ENCODE data around the gene OMA1.
"Not testable (repeated sequence)": the region's sequence is repeated elsewhere in the genome, so short reads cannot be mapped to it uniquely, and the experiment has no call there.

Gene OMA1

DNA sequence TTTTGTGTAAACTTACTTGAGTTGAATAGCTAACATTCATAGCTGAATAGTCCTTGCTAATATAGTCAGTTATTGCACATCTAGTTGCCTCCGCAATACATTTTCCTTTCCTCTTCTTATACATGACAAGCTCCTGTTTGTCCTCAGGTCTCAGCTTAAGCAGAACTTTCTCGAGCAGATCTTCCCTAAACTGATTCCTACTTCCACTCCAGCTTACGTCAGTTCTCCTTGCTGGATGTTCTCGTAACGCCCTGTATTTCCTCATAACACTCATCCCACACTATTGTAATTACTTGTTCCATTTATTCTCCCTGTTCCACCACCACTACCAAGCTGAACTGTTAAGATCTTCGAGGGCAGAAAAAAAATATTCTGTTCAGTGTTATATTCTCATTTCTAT, 15.1 kb upstream of the OMA1 start:
- H3K36me3 ChIP-seq (ENCODE audit: insufficient read depth, low read length), result no peaks in the 10 kb centered on the region
- H3K4me1 ChIP-seq (ENCODE audit: insufficient read depth, low read length, poor library complexity, severe bottlenecking), result no peaks in the 10 kb centered on the region
- no peak for TF ChIP-seq EZH2phosphoT487 (IDR thresholded peaks at IDR 0.05; ENCODE audit: borderline replicate concordance)
- TF ChIP-seq, protein P1, sequence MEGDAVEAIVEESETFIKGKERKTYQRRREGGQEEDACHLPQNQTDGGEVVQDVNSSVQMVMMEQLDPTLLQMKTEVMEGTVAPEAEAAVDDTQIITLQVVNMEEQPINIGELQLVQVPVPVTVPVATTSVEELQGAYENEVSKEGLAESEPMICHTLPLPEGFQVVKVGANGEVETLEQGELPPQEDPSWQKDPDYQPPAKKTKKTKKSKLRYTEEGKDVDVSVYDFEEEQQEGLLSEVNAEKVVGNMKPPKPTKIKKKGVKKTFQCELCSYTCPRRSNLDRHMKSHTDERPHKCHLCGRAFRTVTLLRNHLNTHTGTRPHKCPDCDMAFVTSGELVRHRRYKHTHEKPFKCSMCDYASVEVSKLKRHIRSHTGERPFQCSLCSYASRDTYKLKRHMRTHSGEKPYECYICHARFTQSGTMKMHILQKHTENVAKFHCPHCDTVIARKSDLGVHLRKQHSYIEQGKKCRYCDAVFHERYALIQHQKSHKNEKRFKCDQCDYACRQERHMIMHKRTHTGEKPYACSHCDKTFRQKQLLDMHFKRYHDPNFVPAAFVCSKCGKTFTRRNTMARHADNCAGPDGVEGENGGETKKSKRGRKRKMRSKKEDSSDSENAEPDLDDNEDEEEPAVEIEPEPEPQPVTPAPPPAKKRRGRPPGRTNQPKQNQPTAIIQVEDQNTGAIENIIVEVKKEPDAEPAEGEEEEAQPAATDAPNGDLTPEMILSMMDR (conservative IDR thresholded peaks at IDR 0.05; ENCODE audit: low read length), result no peak
- H3K9me2 ChIP-seq (replicated peaks; ENCODE audit: low read depth, low read length), result no peaks in the 10 kb centered on the region
- H3K4me2 ChIP-seq (ENCODE audit: low read depth, low read length, poor library complexity, severe bottlenecking), result no peak overlapping the region
- no peak overlapping the region for H2AFZ ChIP-seq (ENCODE audit: low read length)
- no peaks in the 10 kb centered on the region for H3F3A ChIP-seq (ENCODE audit: low read depth)
- H3K27me3 ChIP-seq (ENCODE audit: insufficient read depth, low read length, poor library complexity, severe bottlenecking), result no peaks in the 10 kb centered on the region
- no peak overlapping the region for H3K9ac ChIP-seq (ENCODE audit: low read depth, low read length, poor library complexity, severe bottlenecking)
- H3K9me3 ChIP-seq (ENCODE audit: insufficient read depth, low read depth, low read length), result peaks cover 2% of the 10 kb centered on the region; the same call in 1 of the 2 replicates
- H4K20me1 ChIP-seq (ENCODE audit: insufficient read depth, low read length, poor library complexity, severe bottlenecking), result no peaks in the 10 kb centered on the region
- no peaks in the 10 kb centered on the region for H3K79me2 ChIP-seq (ENCODE audit: insufficient read depth, low read length)
- H3K4me3 ChIP-seq (ENCODE audit: low read length, poor library complexity, severe bottlenecking), result no peak overlapping the region

DNA sequence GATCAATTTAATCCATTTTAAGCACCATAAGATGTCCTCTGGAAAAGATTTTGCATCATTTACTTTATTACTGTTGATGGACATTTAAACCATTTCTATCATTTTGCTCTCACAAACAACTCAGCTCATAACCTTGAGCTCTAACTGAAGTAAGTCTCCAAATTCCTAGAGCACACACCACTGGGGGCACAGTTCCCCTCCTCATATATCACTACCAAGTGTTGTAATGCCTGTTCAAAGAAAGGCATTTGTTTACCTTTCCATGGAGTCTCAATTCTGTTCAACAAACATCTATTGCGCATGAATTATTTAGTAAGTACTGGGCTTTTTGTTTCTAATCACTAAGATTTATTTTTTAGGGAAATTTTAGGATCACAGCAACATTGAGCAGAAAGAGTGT, 8.9 kb upstream of the OMA1 start:
- H3F3A ChIP-seq (ENCODE audit: low read depth), result no peaks in the 10 kb centered on the region
- peaks cover 2% of the 10 kb centered on the region; the same call in 1 of the 2 replicates for H3K9me3 ChIP-seq (ENCODE audit: insufficient read depth, low read depth, low read length)
- H4K20me1 ChIP-seq (ENCODE audit: insufficient read depth, low read length, poor library complexity, severe bottlenecking), result no peaks in the 10 kb centered on the region
- H3K9ac ChIP-seq (ENCODE audit: low read depth, low read length, poor library complexity, severe bottlenecking), result no peak overlapping the region
- no peaks in the 10 kb centered on the region for H3K9me2 ChIP-seq (replicated peaks; ENCODE audit: low read depth, low read length)
- H3K79me2 ChIP-seq (ENCODE audit: insufficient read depth, low read length), result no peaks in the 10 kb centered on the region
- H3K36me3 ChIP-seq (ENCODE audit: insufficient read depth, low read length), result no peaks in the 10 kb centered on the region
- no peaks in the 10 kb centered on the region for H3K4me1 ChIP-seq (ENCODE audit: insufficient read depth, low read length, poor library complexity, severe bottlenecking)
- no peaks in the 10 kb centered on the region for H3K27me3 ChIP-seq (ENCODE audit: insufficient read depth, low read length, poor library complexity, severe bottlenecking)
- H3K4me3 ChIP-seq (ENCODE audit: low read length, poor library complexity, severe bottlenecking), result no peak overlapping the region
- TF ChIP-seq, protein P1 (conservative IDR thresholded peaks at IDR 0.05; ENCODE audit: low read length), result no peak
- no peak for TF ChIP-seq EZH2phosphoT487 (IDR thresholded peaks at IDR 0.05; ENCODE audit: borderline replicate concordance)
- H3K4me2 ChIP-seq (ENCODE audit: low read depth, low read length, poor library complexity, severe bottlenecking), result no peak overlapping the region
- H2AFZ ChIP-seq (ENCODE audit: low read length), result no peak overlapping the region

DNA sequence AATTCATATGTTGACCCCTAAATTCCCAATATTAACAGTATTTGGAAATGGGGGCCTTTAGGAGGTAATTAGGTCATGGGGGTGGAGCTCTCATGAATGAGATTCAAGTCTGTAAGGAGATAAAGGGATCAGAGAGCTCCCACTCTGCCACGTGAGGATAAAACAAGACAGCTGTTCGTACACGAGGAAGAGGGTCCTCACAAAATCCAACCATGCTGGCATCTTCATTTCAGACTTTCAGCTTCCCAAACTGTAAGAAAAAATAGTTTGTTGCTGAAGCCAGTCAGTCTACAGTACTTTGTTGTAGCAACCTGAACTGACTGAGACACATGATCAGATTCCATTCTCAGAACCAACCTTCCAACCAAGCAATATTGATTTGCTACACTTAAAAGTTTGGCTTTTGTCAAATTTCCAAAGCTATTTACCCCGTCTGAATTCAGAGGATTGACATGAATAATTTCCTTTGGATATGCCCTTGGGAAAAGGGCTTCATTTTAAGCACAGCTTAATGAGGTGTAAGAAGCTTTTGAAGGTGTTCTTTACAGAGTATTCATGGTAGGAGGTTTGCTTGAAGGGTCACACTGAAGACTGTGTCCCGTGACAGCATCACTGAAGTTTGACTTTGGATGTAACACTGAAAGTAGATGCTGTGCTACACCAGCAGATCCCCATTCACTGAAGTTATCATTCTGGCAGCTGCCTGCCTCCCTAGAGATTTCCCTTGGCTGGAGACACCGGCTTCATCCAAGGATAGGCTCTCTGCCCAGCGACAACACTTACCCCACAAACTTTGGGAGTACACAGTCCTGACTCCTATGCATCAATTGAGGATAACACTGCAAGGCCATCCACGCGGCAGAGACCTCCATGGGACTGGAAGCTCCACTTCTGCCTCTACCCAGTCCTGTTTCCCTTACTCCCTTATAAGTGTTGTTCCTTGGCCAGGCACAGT, 4.9 kb upstream of the OMA1 start:
- Histone ChIP-seq H3K36me3 (ENCODE audit: insufficient read depth, low read length) (no peaks in the 10 kb centered on the region), H3K9me3 (ENCODE audit: insufficient read depth, low read depth, low read length) (no peaks in the 10 kb centered on the region), H3K79me2 (ENCODE audit: insufficient read depth, low read length) (no peaks in the 10 kb centered on the region), H3K4me2 (ENCODE audit: low read depth, low read length, poor library complexity, severe bottlenecking) (no peak overlapping the region), H3K4me1 (ENCODE audit: insufficient read depth, low read length, poor library complexity, severe bottlenecking) (peaks cover 22% of the 10 kb centered on the region), H3F3A (ENCODE audit: low read depth) (no peaks in the 10 kb centered on the region), H3K9me2 (replicated peaks; ENCODE audit: low read depth, low read length) (no peaks in the 10 kb centered on the region), H3K4me3 (ENCODE audit: low read length, poor library complexity, severe bottlenecking) (no peak overlapping the region), H2AFZ (ENCODE audit: low read length) (no peak overlapping the region), H4K20me1 (ENCODE audit: insufficient read depth, low read length, poor library complexity, severe bottlenecking) (no peaks in the 10 kb centered on the region), H3K27me3 (ENCODE audit: insufficient read depth, low read length, poor library complexity, severe bottlenecking) (no peaks in the 10 kb centered on the region), H3K9ac (ENCODE audit: low read depth, low read length, poor library complexity, severe bottlenecking) (no peak overlapping the region)
- TF ChIP-seq, protein P1 (conservative IDR thresholded peaks at IDR 0.05; ENCODE audit: low read length), result no peak
- no peak for TF ChIP-seq EZH2phosphoT487 (IDR thresholded peaks at IDR 0.05; ENCODE audit: borderline replicate concordance)

DNA sequence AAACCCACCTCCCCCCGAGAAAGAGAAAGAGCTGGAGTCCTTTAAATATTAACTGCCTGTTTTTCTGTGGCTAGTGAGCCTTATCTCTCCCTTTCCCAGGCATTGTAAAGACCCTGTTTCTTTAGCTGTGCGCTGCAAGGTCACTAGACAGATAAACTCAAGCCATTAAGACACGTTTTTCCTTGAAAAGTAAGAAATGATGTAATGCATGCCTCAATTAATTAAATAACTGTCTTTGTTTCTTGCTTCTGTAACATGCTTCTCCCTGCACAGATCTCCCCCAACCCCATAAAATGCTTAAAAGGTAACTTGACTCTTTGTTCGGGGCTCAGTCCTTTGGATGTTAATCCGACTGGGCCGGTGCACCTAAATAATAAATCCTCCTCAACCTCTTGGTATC, 2.8 kb upstream of the OMA1 start:
- H3K4me1 ChIP-seq (ENCODE audit: insufficient read depth, low read length, poor library complexity, severe bottlenecking), result peaks cover 30% of the 10 kb centered on the region
- not testable (repeated sequence) for H3K36me3 ChIP-seq (ENCODE audit: insufficient read depth, low read length); H3K9me2 ChIP-seq (replicated peaks; ENCODE audit: low read depth, low read length); H3K27me3 ChIP-seq (ENCODE audit: insufficient read depth, low read length, poor library complexity, severe bottlenecking); H3K4me3 ChIP-seq (ENCODE audit: low read length, poor library complexity, severe bottlenecking); H3F3A ChIP-seq (ENCODE audit: low read depth); H3K9me3 ChIP-seq (ENCODE audit: insufficient read depth, low read depth, low read length); H4K20me1 ChIP-seq (ENCODE audit: insufficient read depth, low read length, poor library complexity, severe bottlenecking)
- H3K4me2 ChIP-seq (ENCODE audit: low read depth, low read length, poor library complexity, severe bottlenecking), result peak overlapping the region; percentile 17
- peak overlapping the region; percentile 53 for H2AFZ ChIP-seq (ENCODE audit: low read length)
- H3K9ac ChIP-seq (ENCODE audit: low read depth, low read length, poor library complexity, severe bottlenecking), result peak overlapping the region; percentile 47
- H3K79me2 ChIP-seq (ENCODE audit: insufficient read depth, low read length), result peaks cover 16% of the 10 kb centered on the region
